Mammary epithelial cell (primary cell): ENCODE measurements around the gene COBLL1.

ENCODE experiments used
- EZH2 ChIP-seq: IDR thresholded peaks from 2 replicates; pipeline ENCODE4 v1.6.1; 2012; ENCODE audit warnings: low read length, inconsistent platforms, borderline replicate concordance
- TF ChIP-seq, protein P1 (sequence below), 2 donors: IDR thresholded peaks in 1 of 2; conservative IDR thresholded peaks in 1 of 2; 2 replicates each; pipeline ENCODE4 v1.5.1; 2011 to 2012; ENCODE audit warnings: inconsistent platforms in 2 of 2, low read length in 2 of 2, mild to moderate bottlenecking in 2 of 2, control low read depth in 1 of 2, low read depth in 1 of 2; ENCODE audit not compliant: insufficient read depth in 1 of 2; ENCODE audit errors: extremely low read depth in 1 of 2

GRCh38 chr2:164677733-164678132, 163.9 kb downstream of the COBLL1 start:
- TF ChIP-seq, protein P1, sequence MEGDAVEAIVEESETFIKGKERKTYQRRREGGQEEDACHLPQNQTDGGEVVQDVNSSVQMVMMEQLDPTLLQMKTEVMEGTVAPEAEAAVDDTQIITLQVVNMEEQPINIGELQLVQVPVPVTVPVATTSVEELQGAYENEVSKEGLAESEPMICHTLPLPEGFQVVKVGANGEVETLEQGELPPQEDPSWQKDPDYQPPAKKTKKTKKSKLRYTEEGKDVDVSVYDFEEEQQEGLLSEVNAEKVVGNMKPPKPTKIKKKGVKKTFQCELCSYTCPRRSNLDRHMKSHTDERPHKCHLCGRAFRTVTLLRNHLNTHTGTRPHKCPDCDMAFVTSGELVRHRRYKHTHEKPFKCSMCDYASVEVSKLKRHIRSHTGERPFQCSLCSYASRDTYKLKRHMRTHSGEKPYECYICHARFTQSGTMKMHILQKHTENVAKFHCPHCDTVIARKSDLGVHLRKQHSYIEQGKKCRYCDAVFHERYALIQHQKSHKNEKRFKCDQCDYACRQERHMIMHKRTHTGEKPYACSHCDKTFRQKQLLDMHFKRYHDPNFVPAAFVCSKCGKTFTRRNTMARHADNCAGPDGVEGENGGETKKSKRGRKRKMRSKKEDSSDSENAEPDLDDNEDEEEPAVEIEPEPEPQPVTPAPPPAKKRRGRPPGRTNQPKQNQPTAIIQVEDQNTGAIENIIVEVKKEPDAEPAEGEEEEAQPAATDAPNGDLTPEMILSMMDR (conservative IDR thresholded peaks at IDR 0.05 in 1 of 2, IDR thresholded peaks at IDR 0.05 in 1 of 2; ENCODE audit: extremely low read depth in 1 of 2, insufficient read depth in 1 of 2, low read depth in 1 of 2, low read length in 2 of 2), result no peak
- TF ChIP-seq EZH2, result no peak
